ENCODE data around the gene ARFGEF2.

Gene ARFGEF2

GRCh38 chr20:48919336-48919881, 2.1 kb upstream of the ARFGEF2 start:
- Histone ChIP-seq H3K27me3 (ENCODE audit: insufficient read depth, low read length, poor library complexity, severe bottlenecking) (no peaks in the 10 kb centered on the region), H3F3A (ENCODE audit: low read depth) (no peaks in the 10 kb centered on the region), H3K9me3 (ENCODE audit: insufficient read depth, low read depth, low read length) (no peaks in the 10 kb centered on the region), H3K9ac (ENCODE audit: low read depth, low read length, poor library complexity, severe bottlenecking) (no peak overlapping the region), H4K20me1 (ENCODE audit: insufficient read depth, low read length, poor library complexity, severe bottlenecking) (peaks cover 12% of the 10 kb centered on the region), H2AFZ (ENCODE audit: low read length) (no peak overlapping the region), H3K36me3 (ENCODE audit: insufficient read depth, low read length) (no peaks in the 10 kb centered on the region), H3K4me2 (ENCODE audit: low read depth, low read length, poor library complexity, severe bottlenecking) (no peak overlapping the region), H3K79me2 (ENCODE audit: insufficient read depth, low read length) (peaks cover 30% of the 10 kb centered on the region), H3K9me2 (replicated peaks; ENCODE audit: low read depth, low read length) (no peaks in the 10 kb centered on the region), H3K4me3 (ENCODE audit: low read length, poor library complexity, severe bottlenecking) (no peak overlapping the region), H3K4me1 (ENCODE audit: insufficient read depth, low read length, poor library complexity, severe bottlenecking) (peaks cover 31% of the 10 kb centered on the region)
- TF ChIP-seq CTCF (conservative IDR thresholded peaks at IDR 0.05; ENCODE audit: low read length): no peak
- no peak for TF ChIP-seq EZH2phosphoT487 (IDR thresholded peaks at IDR 0.05; ENCODE audit: borderline replicate concordance)

GRCh38 chr20:48919882-48920526, 1.5 kb upstream of the ARFGEF2 start:
- Histone ChIP-seq H3K4me2 (ENCODE audit: low read depth, low read length, poor library complexity, severe bottlenecking) (peak overlapping the region; percentile 73), H3F3A (ENCODE audit: low read depth) (no peaks in the 10 kb centered on the region), H3K36me3 (ENCODE audit: insufficient read depth, low read length) (no peaks in the 10 kb centered on the region), H3K9me2 (replicated peaks; ENCODE audit: low read depth, low read length) (no peaks in the 10 kb centered on the region), H3K9me3 (ENCODE audit: insufficient read depth, low read depth, low read length) (no peaks in the 10 kb centered on the region), H3K79me2 (ENCODE audit: insufficient read depth, low read length) (peaks cover 36% of the 10 kb centered on the region), H3K27me3 (ENCODE audit: insufficient read depth, low read length, poor library complexity, severe bottlenecking) (no peaks in the 10 kb centered on the region), H3K9ac (ENCODE audit: low read depth, low read length, poor library complexity, severe bottlenecking) (peak overlapping the region; percentile 97), H2AFZ (ENCODE audit: low read length) (no peak overlapping the region), H3K4me1 (ENCODE audit: insufficient read depth, low read length, poor library complexity, severe bottlenecking) (peaks cover 37% of the 10 kb centered on the region), H4K20me1 (ENCODE audit: insufficient read depth, low read length, poor library complexity, severe bottlenecking) (peaks cover 18% of the 10 kb centered on the region), H3K4me3 (ENCODE audit: low read length, poor library complexity, severe bottlenecking) (peak overlapping the region; percentile 100)
- no peak for TF ChIP-seq CTCF (conservative IDR thresholded peaks at IDR 0.05; ENCODE audit: low read length)
- TF ChIP-seq EZH2phosphoT487 (IDR thresholded peaks at IDR 0.05; ENCODE audit: borderline replicate concordance): no peak

GRCh38 chr20:48920527-48921167, 864 bp upstream of the ARFGEF2 start:
- no peaks in the 10 kb centered on the region for H3K9me3 ChIP-seq (ENCODE audit: insufficient read depth, low read depth, low read length)
- H2AFZ ChIP-seq (ENCODE audit: low read length): peak overlapping the region; percentile 97
- H3K4me3 ChIP-seq (ENCODE audit: low read length, poor library complexity, severe bottlenecking): peak overlapping the region; percentile 100
- TF ChIP-seq EZH2phosphoT487 (IDR thresholded peaks at IDR 0.05; ENCODE audit: borderline replicate concordance) (no peak), CTCF (conservative IDR thresholded peaks at IDR 0.05; ENCODE audit: low read length) (no peak)
- H3K36me3 ChIP-seq (ENCODE audit: insufficient read depth, low read length): no peaks in the 10 kb centered on the region
- no peaks in the 10 kb centered on the region for H3K27me3 ChIP-seq (ENCODE audit: insufficient read depth, low read length, poor library complexity, severe bottlenecking)
- H3K4me2 ChIP-seq (ENCODE audit: low read depth, low read length, poor library complexity, severe bottlenecking): peak overlapping the region; percentile 73
- H4K20me1 ChIP-seq (ENCODE audit: insufficient read depth, low read length, poor library complexity, severe bottlenecking): peaks cover 20% of the 10 kb centered on the region
- no peaks in the 10 kb centered on the region for H3K9me2 ChIP-seq (replicated peaks; ENCODE audit: low read depth, low read length)
- H3K4me1 ChIP-seq (ENCODE audit: insufficient read depth, low read length, poor library complexity, severe bottlenecking): peaks cover 39% of the 10 kb centered on the region
- peak overlapping the region; percentile 97 for H3K9ac ChIP-seq (ENCODE audit: low read depth, low read length, poor library complexity, severe bottlenecking)
- H3K79me2 ChIP-seq (ENCODE audit: insufficient read depth, low read length): peaks cover 42% of the 10 kb centered on the region
- H3F3A ChIP-seq (ENCODE audit: low read depth): no peaks in the 10 kb centered on the region

All from Loucy (cell line).